ENCODE results near the gene PRKAR2A. TPM values are rescaled to one million over a fixed set of nuclear protein-coding genes. Genes with fewer than 3 reads are reported as not detected.

Gene PRKAR2A
- total and polyA plus RNA-seq, 7 experiments from 2014 or later: 10.3 to 45.1 (median 33.3) TPM

DNA sequence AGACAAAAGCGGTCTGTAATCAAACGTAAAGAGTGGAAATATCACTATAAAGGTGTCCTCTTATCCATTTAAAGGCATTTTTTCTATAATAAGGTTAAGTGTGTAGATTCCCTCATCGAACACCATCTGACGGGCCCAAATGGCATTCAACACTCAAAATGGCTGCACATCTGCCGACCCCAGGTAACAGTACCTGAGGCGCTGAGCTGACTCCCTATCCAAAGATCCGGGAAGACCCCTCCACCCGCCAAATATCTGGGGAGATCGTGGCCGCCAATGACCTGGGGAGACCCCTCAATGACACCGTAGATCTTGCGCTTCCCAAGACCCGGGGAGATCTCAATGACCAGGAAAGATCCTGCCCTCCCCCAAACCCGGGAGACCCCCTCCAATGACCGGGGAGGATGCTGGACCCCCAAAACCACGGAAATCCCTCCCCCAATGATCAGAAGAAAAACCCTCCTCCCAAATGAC lies 131.1 kb downstream of the PRKAR2A start:
- H3K4me3 ChIP-seq (ENCODE audit: low read length): peak overlapping the region; percentile 99
- H3K9me3 Mint-ChIP-seq: peaks cover 0 to 3% (median 0%) of the 10 kb centered on the region in 11 donors
- peaks cover 0 to 24% (median 6%) of the 10 kb centered on the region in 5 donors for H3K36me3 Mint-ChIP-seq
- H3K27ac Mint-ChIP-seq: peak overlapping the region; percentile 83 to 99 (median 96)
- DNase-seq (peak in 7 of 9 donors; percentile 11 to 41 (median 31)), ATAC-seq (no peak)
- H3K27me3 Mint-ChIP-seq: peaks cover 0 to 22% (median 0%) of the 10 kb centered on the region in 5 donors
- peaks cover 28 to 34% of the 10 kb centered on the region in 2 donors for H3K4me1 ChIP-seq (ENCODE audit: control insufficient read depth in 2 of 2, insufficient read depth in 2 of 2, low read length in 2 of 2)
- no peaks in the 10 kb centered on the region for H3K9me3 ChIP-seq (ENCODE audit: control insufficient read depth in 2 of 3, low read length in 3 of 3)
- H3K27ac ChIP-seq (ENCODE audit: low read depth, low read length): peak overlapping the region; percentile 84
- intact Hi-C loops (cut with micrococcal nuclease): loop anchor here (2.0 to 10.0 kb wide), 10 partner anchors 20 to 1638 kb away; partner anchors contain the start of genes CELSR3 (in 1 of the 2), CYB561D2 (in 1 of the 2), HYAL3 (in 1 of the 2) and IFRD2 (in 1 of the 2)
- peaks cover 0 to 11% (median 0%) of the 10 kb centered on the region in 3 experiments for H3K36me3 ChIP-seq (ENCODE audit: control insufficient read depth in 2 of 3, insufficient read depth in 3 of 3, low read length in 3 of 3)
- H3K27me3 ChIP-seq (ENCODE audit: control insufficient read depth in 2 of 2, insufficient read depth in 2 of 2, low read length in 2 of 2): no peaks in the 10 kb centered on the region
- ChIA-PET CTCF (interaction anchor here (0.6 to 2.5 kb wide), 5 partner anchors 19 to 290 kb away, joined by 3 to 11 read pairs (median 4); partner anchors contain the start of gene NCKIPSD), POLR2A (interaction anchor here (0.5 to 2.3 kb wide), 13 partner anchors 10 to 436 kb away, joined by 3 to 9 read pairs (median 4); partner anchors contain the start of genes ARIH2, DALRD3, NDUFAF3 and PRKAR2A)
- peaks cover 37 to 51% (median 44%) of the 10 kb centered on the region in 7 donors for H3K4me1 Mint-ChIP-seq
- peak overlapping the region; percentile 94 to 99 (median 98) for H3K4me3 Mint-ChIP-seq

DNA sequence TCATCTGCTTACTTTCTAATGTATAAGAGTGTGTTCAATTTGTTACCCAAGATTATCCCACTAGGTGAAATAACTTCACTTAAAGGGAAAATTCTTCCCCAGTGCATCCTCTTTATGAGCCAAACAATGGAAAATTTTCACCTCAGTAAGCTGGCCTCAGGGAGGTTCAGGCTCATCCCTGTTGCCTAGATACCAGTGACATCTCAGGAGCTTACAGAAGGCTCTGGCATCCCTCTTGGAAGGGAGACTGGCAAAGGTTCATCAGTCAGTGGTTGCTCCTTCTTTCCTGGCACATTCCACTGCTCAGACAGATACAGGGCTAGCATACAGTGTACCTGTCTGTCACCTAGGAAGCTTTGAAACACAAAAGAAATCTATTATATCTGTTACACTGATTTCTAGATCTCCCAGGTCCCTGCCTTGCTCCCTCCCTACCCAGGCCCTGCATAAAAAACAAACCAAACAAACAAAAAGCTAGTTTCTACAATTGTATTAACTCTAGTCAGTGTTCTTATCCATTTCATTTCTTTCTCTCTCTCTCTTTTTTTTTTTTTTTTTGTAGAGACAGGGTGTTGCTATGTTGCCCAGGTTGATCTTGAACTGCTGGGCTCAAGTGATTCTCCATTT lies 132.4 kb downstream of the PRKAR2A start:
- H3K9me3 ChIP-seq (ENCODE audit: control insufficient read depth in 2 of 3, low read length in 3 of 3): no peaks in the 10 kb centered on the region
- Mint-ChIP-seq H3K4me3 (peak overlapping the region; percentile 94 to 99 (median 98)), H3K27ac (peak overlapping the region in 8 of 9 donors; percentile 73 to 99 (median 95)), H3K36me3 (peaks cover 0 to 31% (median 7%) of the 10 kb centered on the region in 5 donors), H3K4me1 (peaks cover 39 to 61% (median 52%) of the 10 kb centered on the region in 7 donors), H3K9me3 (peaks cover 0 to 3% (median 0%) of the 10 kb centered on the region in 11 donors), H3K27me3 (peaks cover 0 to 17% (median 0%) of the 10 kb centered on the region in 5 donors)
- POLR2A ChIA-PET: interaction anchor here (0.6 to 2.3 kb wide), 4 partner anchors 11 to 373 kb away, joined by 3 to 9 read pairs (median 4); partner anchors contain the start of gene PRKAR2A
- H3K27ac ChIP-seq (ENCODE audit: low read depth, low read length): peak overlapping the region; percentile 84
- H3K27me3 ChIP-seq (ENCODE audit: control insufficient read depth in 2 of 2, insufficient read depth in 2 of 2, low read length in 2 of 2): no peaks in the 10 kb centered on the region
- H3K4me1 ChIP-seq (ENCODE audit: control insufficient read depth in 2 of 2, insufficient read depth in 2 of 2, low read length in 2 of 2): peaks cover 31 to 37% of the 10 kb centered on the region in 2 donors
- CTCF ChIA-PET: interaction anchor here (0.7 to 2.5 kb wide), 3 partner anchors 24 to 473 kb away, joined by 6 to 11 read pairs (median 10); partner anchors contain the start of gene NCKIPSD
- no peak for ATAC-seq
- intact Hi-C loops (cut with micrococcal nuclease): loop anchor here in 1 of 2 donors (5.0 to 10.0 kb wide), 3 partner anchors 407 to 1640 kb away; partner anchors contain the start of genes CYB561D2, HYAL3, IFRD2 and NAA80
- DNase-seq: no peak
- peaks cover 0 to 17% (median 0%) of the 10 kb centered on the region in 3 experiments for H3K36me3 ChIP-seq (ENCODE audit: control insufficient read depth in 2 of 3, insufficient read depth in 3 of 3, low read length in 3 of 3)
- peak overlapping the region; percentile 5 for H3K4me3 ChIP-seq (ENCODE audit: low read length)

DNA sequence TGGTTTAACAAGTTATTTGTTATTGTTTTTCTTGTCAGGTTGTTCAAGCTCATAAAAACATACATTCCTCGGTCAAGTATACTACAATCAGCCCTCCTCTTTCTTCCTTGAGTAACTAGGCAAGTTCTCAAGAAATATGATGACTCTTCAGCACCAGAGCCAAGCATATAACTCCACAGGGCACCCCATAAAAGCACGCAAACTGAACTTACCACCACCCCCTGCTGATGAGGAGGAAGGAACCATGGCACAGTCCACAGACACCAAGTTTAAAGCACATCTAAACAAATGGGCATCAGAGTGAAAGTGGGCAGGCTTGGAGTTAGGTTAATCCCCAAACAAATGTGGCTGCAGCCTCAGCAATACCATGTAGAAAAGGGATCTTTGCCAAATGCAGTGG lies 135.9 kb downstream of the PRKAR2A start:
- Histone ChIP-seq H3K9me3 (ENCODE audit: control insufficient read depth in 2 of 3, low read length in 3 of 3) (no peaks in the 10 kb centered on the region), H3K27me3 (ENCODE audit: control insufficient read depth in 2 of 2, insufficient read depth in 2 of 2, low read length in 2 of 2) (no peaks in the 10 kb centered on the region), H3K27ac (ENCODE audit: low read depth, low read length) (no peak overlapping the region), H3K36me3 (ENCODE audit: control insufficient read depth in 2 of 3, insufficient read depth in 3 of 3, low read length in 3 of 3) (peaks cover 0 to 23% (median 2%) of the 10 kb centered on the region in 3 experiments), H3K4me1 (ENCODE audit: control insufficient read depth in 2 of 2, insufficient read depth in 2 of 2, low read length in 2 of 2) (peaks cover 35% of the 10 kb centered on the region in 2 donors), H3K4me3 (ENCODE audit: low read length) (no peak overlapping the region)
- ATAC-seq (no peak), DNase-seq (no peak)
- POLR2A ChIA-PET: interaction anchor here (1.0 kb wide), 1 partner anchor 26 kb away, joined by 3 read pairs; the partner anchor contains the start of gene NCKIPSD
- Mint-ChIP-seq H3K27ac (peak overlapping the region in 5 of 9 donors; percentile 52 to 87 (median 71)), H3K36me3 (peaks cover 0 to 38% (median 7%) of the 10 kb centered on the region in 5 donors), H3K27me3 (no peaks in the 10 kb centered on the region), H3K4me3 (peak overlapping the region in 7 of 10 donors; percentile 12 to 71 (median 51)), H3K9me3 (peaks cover 0 to 1% (median 0%) of the 10 kb centered on the region in 11 donors), H3K4me1 (peaks cover 39 to 85% (median 68%) of the 10 kb centered on the region in 7 donors)
- CTCF ChIA-PET: no interaction called here
- intact Hi-C loops (cut with micrococcal nuclease): loop anchor here in 1 of 2 donors (10.0 kb wide), 2 partner anchors 1583 to 1643 kb away; partner anchors contain the start of genes CYB561D2, HYAL3, IFRD2 and NAA80

DNA sequence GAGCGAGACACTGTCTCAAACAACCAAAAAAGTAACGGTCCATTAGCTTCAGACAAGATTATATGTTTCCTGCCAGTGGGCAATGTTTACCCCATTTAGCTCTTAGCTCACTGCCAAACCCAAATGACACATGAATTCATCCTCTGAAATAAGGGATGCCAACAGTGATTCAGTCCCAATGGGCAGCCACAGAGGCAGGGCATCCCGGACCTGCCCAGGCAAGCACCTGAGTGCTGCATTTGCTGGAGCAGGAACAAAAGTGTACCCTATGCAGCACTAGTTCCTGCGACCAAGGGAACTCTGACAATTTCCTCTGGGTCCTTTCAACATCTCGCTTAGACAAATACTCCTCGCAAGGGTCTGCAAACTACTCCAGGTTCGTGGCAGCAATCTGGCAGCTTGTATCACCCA lies 138.6 kb downstream of the PRKAR2A start:
- Histone ChIP-seq H3K4me1 (ENCODE audit: control insufficient read depth in 2 of 2, insufficient read depth in 2 of 2, low read length in 2 of 2) (peaks cover 21 to 31% of the 10 kb centered on the region in 2 donors), H3K9me3 (ENCODE audit: control insufficient read depth in 2 of 3, low read length in 3 of 3) (no peaks in the 10 kb centered on the region), H3K36me3 (ENCODE audit: control insufficient read depth in 2 of 3, insufficient read depth in 3 of 3, low read length in 3 of 3) (peaks cover 0 to 29% (median 2%) of the 10 kb centered on the region in 3 experiments), H3K27me3 (ENCODE audit: control insufficient read depth in 2 of 2, insufficient read depth in 2 of 2, low read length in 2 of 2) (no peaks in the 10 kb centered on the region), H3K4me3 (ENCODE audit: low read length) (no peak overlapping the region), H3K27ac (ENCODE audit: low read depth, low read length) (no peak overlapping the region)
- H3K4me3 Mint-ChIP-seq: peak overlapping the region in 3 of 10 donors; percentile 6 to 50 (median 45)
- no peak for DNase-seq
- peaks cover 0 to 32% (median 9%) of the 10 kb centered on the region in 5 donors for H3K36me3 Mint-ChIP-seq
- POLR2A ChIA-PET: interaction anchor here (0.7 kb wide), 1 partner anchor 180 kb away, joined by 3 read pairs; no protein-coding TSS in a partner anchor
- H3K4me1 Mint-ChIP-seq: peaks cover 21 to 75% (median 54%) of the 10 kb centered on the region in 7 donors
- no peak for ATAC-seq
- CTCF ChIA-PET: no interaction called here
- intact Hi-C loops (cut with micrococcal nuclease): no loop called here
- peak overlapping the region in 7 of 9 donors; percentile 10 to 68 (median 51) for H3K27ac Mint-ChIP-seq
- no peaks in the 10 kb centered on the region for H3K9me3 Mint-ChIP-seq
- H3K27me3 Mint-ChIP-seq: no peaks in the 10 kb centered on the region

DNA sequence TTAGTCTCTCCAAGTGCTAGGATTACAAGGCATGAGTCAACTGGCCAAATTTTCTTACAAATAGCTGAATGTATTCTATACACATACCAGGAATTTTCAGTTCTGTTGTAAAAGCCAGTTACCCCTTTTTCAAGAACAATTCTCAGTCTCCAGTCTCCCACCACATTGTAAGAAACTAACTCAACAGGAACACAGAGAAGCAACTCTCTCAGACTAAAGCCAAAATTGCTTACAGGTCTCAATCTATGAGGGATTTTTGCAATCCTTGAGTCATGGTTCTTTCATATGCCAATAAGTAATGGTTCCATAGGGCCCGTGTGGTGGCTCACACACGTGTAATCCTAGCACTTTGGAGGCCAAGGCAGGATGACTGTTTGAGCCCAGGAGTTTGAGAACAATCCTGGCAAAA lies 139.2 kb downstream of the PRKAR2A start:
- Mint-ChIP-seq H3K27me3 (no peaks in the 10 kb centered on the region), H3K36me3 (peaks cover 0 to 32% (median 9%) of the 10 kb centered on the region in 5 donors), H3K27ac (peak overlapping the region in 4 of 9 donors; percentile 26 to 68 (median 52)), H3K9me3 (no peaks in the 10 kb centered on the region), H3K4me1 (peaks cover 23 to 76% (median 55%) of the 10 kb centered on the region in 7 donors), H3K4me3 (peak overlapping the region in 3 of 10 donors; percentile 18 to 50 (median 45))
- Histone ChIP-seq H3K4me1 (ENCODE audit: control insufficient read depth in 2 of 2, insufficient read depth in 2 of 2, low read length in 2 of 2) (peaks cover 21 to 31% of the 10 kb centered on the region in 2 donors), H3K27me3 (ENCODE audit: control insufficient read depth in 2 of 2, insufficient read depth in 2 of 2, low read length in 2 of 2) (no peaks in the 10 kb centered on the region), H3K27ac (ENCODE audit: low read depth, low read length) (no peak overlapping the region), H3K36me3 (ENCODE audit: control insufficient read depth in 2 of 3, insufficient read depth in 3 of 3, low read length in 3 of 3) (peaks cover 0 to 31% (median 2%) of the 10 kb centered on the region in 3 experiments), H3K4me3 (ENCODE audit: low read length) (no peak overlapping the region), H3K9me3 (ENCODE audit: control insufficient read depth in 2 of 3, low read length in 3 of 3) (no peaks in the 10 kb centered on the region)
- intact Hi-C loops (cut with micrococcal nuclease): no loop called here
- CTCF ChIA-PET: no interaction called here
- no peak for DNase-seq
- POLR2A ChIA-PET: interaction anchor here (1.1 kb wide), 1 partner anchor 313 kb away, joined by 3 read pairs; the partner anchor contains the start of gene NDUFAF3
- no peak for ATAC-seq

DNA sequence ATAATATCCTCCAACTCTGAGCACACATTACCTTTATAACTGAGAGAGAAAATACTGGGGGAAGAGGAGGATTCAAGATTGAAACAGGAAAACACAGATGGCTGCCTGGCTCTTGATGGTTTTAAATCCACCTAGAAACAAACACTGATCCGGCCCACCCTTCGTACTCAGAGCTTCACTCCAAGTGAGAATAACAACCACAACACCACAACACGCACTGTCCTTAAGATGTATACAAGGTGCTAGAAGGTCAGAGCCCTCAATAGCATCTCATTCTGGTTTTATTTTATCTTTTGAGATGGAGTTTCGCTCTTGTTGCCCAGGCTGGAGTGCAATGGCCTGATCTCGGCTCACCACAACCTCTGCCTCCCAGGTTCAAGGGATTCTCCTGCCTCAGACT lies 140.5 kb downstream of the PRKAR2A start:
- Histone ChIP-seq H3K36me3 (ENCODE audit: control insufficient read depth in 2 of 3, insufficient read depth in 3 of 3, low read length in 3 of 3) (peaks cover 0 to 26% (median 2%) of the 10 kb centered on the region in 3 experiments), H3K27ac (ENCODE audit: low read depth, low read length) (no peak overlapping the region), H3K4me1 (ENCODE audit: control insufficient read depth in 2 of 2, insufficient read depth in 2 of 2, low read length in 2 of 2) (peaks cover 11 to 21% of the 10 kb centered on the region in 2 donors), H3K27me3 (ENCODE audit: control insufficient read depth in 2 of 2, insufficient read depth in 2 of 2, low read length in 2 of 2) (no peaks in the 10 kb centered on the region), H3K9me3 (ENCODE audit: control insufficient read depth in 2 of 3, low read length in 3 of 3) (no peaks in the 10 kb centered on the region), H3K4me3 (ENCODE audit: low read length) (no peak overlapping the region)
- Mint-ChIP-seq H3K27ac (peak overlapping the region in 3 of 9 donors; percentile 28 to 42 (median 37)), H3K27me3 (no peaks in the 10 kb centered on the region), H3K4me1 (peaks cover 29 to 78% (median 60%) of the 10 kb centered on the region in 7 donors), H3K9me3 (no peaks in the 10 kb centered on the region), H3K36me3 (peaks cover 5 to 33% (median 10%) of the 10 kb centered on the region in 5 donors), H3K4me3 (no peak overlapping the region)
- POLR2A ChIA-PET: interaction anchor here (1.4 kb wide), 1 partner anchor 10 kb away, joined by 5 read pairs; the partner anchor contains the start of gene IP6K2
- intact Hi-C loops (cut with micrococcal nuclease): no loop called here
- CTCF ChIA-PET: interaction anchor here (0.6 kb wide), 1 partner anchor 17 kb away, joined by 3 read pairs; no protein-coding TSS in a partner anchor
- no peak for DNase-seq
- ATAC-seq: peak; percentile 40
